Heart left ventricle (tissue), 16 donors: ENCODE data around the gene FCHSD1. TPM values are rescaled to one million over a fixed set of nuclear protein-coding genes. Genes with fewer than 3 reads are reported as not detected.

Experiments used
- ATAC-seq, 4 donors: fragments of 200-7000 bp; cut with Tn5 transposase; one replicate each; pipeline ENCODE4 v1.9.1; 2020 to 2022; ENCODE audit warnings: moderate library complexity in 4 of 4, mild to moderate bottlenecking in 3 of 4, moderate number of reproducible peaks in 1 of 4
- DNase-seq, 5 donors: peaks; one replicate each; pipeline ENCODE4 v3.0.0-alpha.2; 2020
- H3K27ac ChIP-seq, 12 donors: fragments of 200-600 bp; sonication (generic) in 4 of 12; one replicate each; pipeline versions ENCODE4 v1.5.0 to v1.8.0; 2016 to 2022; ENCODE audit warnings: mild to moderate bottlenecking in 2 of 12
- H3K27me3 ChIP-seq, 9 donors: fragments of 200-600 bp; sonication (generic) in 2 of 9; one replicate each; pipeline versions ENCODE4 v1.5.1 to v1.8.0; 2016 to 2022; ENCODE audit warnings: mild to moderate bottlenecking in 3 of 9
- H3K36me3 ChIP-seq, 9 donors: fragments of 200-600 bp; sonication (generic) in 2 of 9; one replicate each; pipeline versions ENCODE4 v1.5.0 to v1.8.0; 2018 to 2022; ENCODE audit warnings: mild to moderate bottlenecking in 2 of 9
- H3K4me1 ChIP-seq, 12 donors: fragments of 200-600 bp; sonication (generic) in 4 of 12; one replicate each; pipeline versions ENCODE4 v1.5.0 to v1.8.0; 2016 to 2022; ENCODE audit warnings: mild to moderate bottlenecking in 3 of 12
- H3K4me3 ChIP-seq, 12 donors: fragments of 200-600 bp; sonication (generic) in 4 of 12; one replicate each; pipeline versions ENCODE4 v1.5.0 to v1.8.0; 2017 to 2022; ENCODE audit warnings: mild to moderate bottlenecking in 9 of 12, moderate library complexity in 4 of 12
- H3K9me3 ChIP-seq, 12 donors: fragments of 200-600 bp; sonication (generic) in 4 of 12; one replicate each; pipeline versions ENCODE4 v1.5.0 to v1.8.0; 2016 to 2022; ENCODE audit warnings: mild to moderate bottlenecking in 1 of 12
- CTCF ChIP-seq, 12 donors: fragments of 200-600 bp; sonication (generic) in 4 of 12; IDR thresholded peaks; one replicate each; pipeline versions ENCODE4 v1.5.0 to v1.8.0; 2018 to 2022; ENCODE audit warnings: antibody characterized with exemption in 12 of 12, mild to moderate bottlenecking in 5 of 12
- POLR2A ChIP-seq, 2 donors: fragments of 450-650 bp; IDR thresholded peaks; one replicate each; pipeline ENCODE4 v1.6.1; 2017; ENCODE audit warnings: antibody characterized with exemption in 2 of 2, mild to moderate bottlenecking in 2 of 2, moderate library complexity in 2 of 2
- WGBS, 4 donors: extraction: QIAGEN DNeasy Blood & Tissue Kit in 2 of 4; methylation state at CpG; one replicate each; pipeline versions ENCODE4 v1.1.5 to v1.1.7; 2013 to 2018; 5-methylcytosine and 5-hydroxymethylcytosine counted together
- intact Hi-C, 10 donors: fragments of 100-400 bp; cut with DNase I; formaldehyde crosslinking; loops; one replicate each; pipeline versions ENCODE4 v1.11.1 to v1.14.2; 2022
- polyA plus RNA-seq, 2 donors: library from polyadenylated mRNA; stranded (reverse); fragments of 200-250 nt; gene quantifications; one replicate each; pipeline ENCODE4 v1.2.3, GENCODE V29; 2013
- total RNA-seq, 9 donors: library from RNA; depleted of rRNA in 2 of 9; stranded (reverse); fragments of >200 nt in 2 of 9; fragmentation: NEBNext Ultra II Directional in 3 of 9; extraction: Animal tissue kit (Norgen Biotek cat#: 25700) in 3 of 9; gene quantifications; one replicate each; pipeline versions ENCODE4 v1.1.0 to v1.2.4, GENCODE V29; 2016 to 2023
- donor health status: ischemic (EF 13 %, LVEDD 7.1; RV severe dilation, severe dysfunction).
- donor health status: healthy with polysubstance abuse.
- donor health status: DM: no; HTN: yes; CAD: no.
- donor health status: DM: no; HTN: no; CAD: no.
- donor health status: ischemic (EF 25% LVEDD 6.9; RV normal size, moderate dysfunction).
- donor health status: ischemic (EF 25% LVEDD 5.7; RV mildly dilated, moderate dysfunction).
- donor health status: healthy.
- donor health status: DM: yes; HTN: yes; CAD: no.
- donor health status: ischemic (EF 35%, LVEDD 5.7; RV mildly dilated, moderate dysfunction).
- donor health status: nonischemic (EF 11% LVEDD 7.7; RV severe dilation, severe dysfunction).
- donor health status: DM: yes; HTN: yes; CAD: no.
- donor health status: PGD.
- donor health status: ischemic (EF 29% LVEDD 5.4; RV normal size, mild dysfunction).
- donor health status: nonischemic (EF 23%, LVEDD 6.1; RV moderate dilation, normal function).

Gene FCHSD1
- total and polyA plus RNA-seq, 11 donors: 1.2 to 8.8 (median 2.4) TPM

- 71 to 80% (median 76%) methylated on average over 8 of the region's 8 CpGs for WGBS, 4 donors
Measured at GRCh38 chr5:141663506-141663905, 12.3 kb upstream of the FCHSD1 start.

GRCh38 chr5:141662028-141662427, 10.8 kb upstream of the FCHSD1 start:
- no peak for DNase-seq
- no peaks in the 10 kb centered on the region for H3K27me3 ChIP-seq
- no peak overlapping the region for H3K27ac ChIP-seq
- H3K4me3 ChIP-seq: no peak overlapping the region
- TF ChIP-seq CTCF (IDR thresholded peaks at IDR 0.05): no peak
- TF ChIP-seq POLR2A (IDR thresholded peaks at IDR 0.05): no peak
- H3K9me3 ChIP-seq: no peaks in the 10 kb centered on the region
- peaks cover 0 to 87% (median 53%) of the 10 kb centered on the region in 9 donors for H3K36me3 ChIP-seq
- peaks cover 0 to 9% (median 0%) of the 10 kb centered on the region in 12 donors for H3K4me1 ChIP-seq
- intact Hi-C loops: no loop called here
- WGBS, 4 donors: 84 to 92% (median 86%) methylated on average over 12 to 17 of the region's 17 CpGs
- no peak for ATAC-seq

More at GRCh38 chr5:141663506-141663905, 12.3 kb upstream of the FCHSD1 start:
- intact Hi-C loops: no loop called here
- TF ChIP-seq POLR2A (IDR thresholded peaks at IDR 0.05): no peak
- TF ChIP-seq CTCF (IDR thresholded peaks at IDR 0.05): no peak
- Histone ChIP-seq H3K4me3 (no peak overlapping the region), H3K36me3 (peaks cover 0 to 76% (median 43%) of the 10 kb centered on the region in 9 donors), H3K9me3 (no peaks in the 10 kb centered on the region), H3K4me1 (peaks cover 0 to 9% (median 0%) of the 10 kb centered on the region in 12 donors), H3K27me3 (no peaks in the 10 kb centered on the region), H3K27ac (no peak overlapping the region)
- ATAC-seq (no peak), DNase-seq (no peak)

GRCh38 chr5:141657937-141658545, 6.8 kb upstream of the FCHSD1 start:
- Histone ChIP-seq H3K4me1 (no peaks in the 10 kb centered on the region), H3K4me3 (no peak overlapping the region), H3K9me3 (no peaks in the 10 kb centered on the region), H3K27ac (no peak overlapping the region), H3K27me3 (no peaks in the 10 kb centered on the region), H3K36me3 (peaks cover 0 to 88% (median 65%) of the 10 kb centered on the region in 9 donors)
- intact Hi-C loops: no loop called here
- no peak for DNase-seq
- 79 to 90% (median 84%) methylated on average over 8 of the region's 8 CpGs for WGBS, 4 donors
- no peak for ATAC-seq
- TF ChIP-seq CTCF (IDR thresholded peaks at IDR 0.05) (no peak), POLR2A (IDR thresholded peaks at IDR 0.05) (no peak)

- no peaks in the 10 kb centered on the region for H3K4me1 ChIP-seq
- H3K36me3 ChIP-seq: peaks cover 0 to 81% (median 65%) of the 10 kb centered on the region in 9 donors
- TF ChIP-seq POLR2A (IDR thresholded peaks at IDR 0.05): no peak
- no peak for TF ChIP-seq CTCF (IDR thresholded peaks at IDR 0.05)
- no peaks in the 10 kb centered on the region for H3K27me3 ChIP-seq
- WGBS, 4 donors: 87 to 97% (median 92%) methylated on average over 1 of the region's 1 CpG
- ATAC-seq (no peak), DNase-seq (no peak)
- intact Hi-C loops: no loop called here
- H3K9me3 ChIP-seq: no peaks in the 10 kb centered on the region
- H3K4me3 ChIP-seq: no peak overlapping the region
- H3K27ac ChIP-seq: no peak overlapping the region
Measured at GRCh38 chr5:141657404-141657803, 6.2 kb upstream of the FCHSD1 start.
